ENCODE measurements around the gene MCU. TPM values are rescaled to one million over a fixed set of nuclear protein-coding genes. Genes with fewer than 3 reads are reported as not detected.
A peak's percentile ranks its signal among the peaks of the same experiment; 100 is the strongest.
"Not testable (repeated sequence)": the region's sequence is repeated elsewhere in the genome, so short reads cannot be mapped to it uniquely, and the experiment has no call there.

Gene MCU
- total RNA-seq, 1 donor from 2014 or later = 31.4 TPM

DNA sequence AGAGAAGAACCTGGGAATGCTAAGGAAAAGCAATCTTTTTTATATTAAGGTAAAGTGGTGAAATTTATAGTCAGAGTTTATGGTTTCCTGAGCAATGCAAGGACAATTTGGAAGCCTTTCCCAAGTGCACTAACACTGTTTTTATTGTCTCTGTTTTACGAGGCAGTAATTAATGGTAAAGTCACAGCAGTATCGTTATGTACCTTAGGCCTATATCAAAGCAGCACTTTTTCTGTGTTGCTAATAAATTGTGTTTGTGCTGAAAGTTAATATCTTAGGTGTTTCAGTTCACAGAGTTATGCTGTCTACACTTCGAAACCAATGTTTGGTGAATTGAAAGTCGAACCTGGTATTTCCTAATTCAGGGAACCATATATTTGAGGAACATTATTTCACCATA is 220.8 kb downstream of the MCU start:
- peaks cover 8% of the 10 kb centered on the region for H3K36me3 Mint-ChIP-seq (ENCODE audit: unreplicated experiment)
- H3K27me3 Mint-ChIP-seq (ENCODE audit: unreplicated experiment) = no peaks in the 10 kb centered on the region
- H3K4me3 Mint-ChIP-seq (ENCODE audit: unreplicated experiment) = no peak overlapping the region
- TF ChIP-seq, protein P1, sequence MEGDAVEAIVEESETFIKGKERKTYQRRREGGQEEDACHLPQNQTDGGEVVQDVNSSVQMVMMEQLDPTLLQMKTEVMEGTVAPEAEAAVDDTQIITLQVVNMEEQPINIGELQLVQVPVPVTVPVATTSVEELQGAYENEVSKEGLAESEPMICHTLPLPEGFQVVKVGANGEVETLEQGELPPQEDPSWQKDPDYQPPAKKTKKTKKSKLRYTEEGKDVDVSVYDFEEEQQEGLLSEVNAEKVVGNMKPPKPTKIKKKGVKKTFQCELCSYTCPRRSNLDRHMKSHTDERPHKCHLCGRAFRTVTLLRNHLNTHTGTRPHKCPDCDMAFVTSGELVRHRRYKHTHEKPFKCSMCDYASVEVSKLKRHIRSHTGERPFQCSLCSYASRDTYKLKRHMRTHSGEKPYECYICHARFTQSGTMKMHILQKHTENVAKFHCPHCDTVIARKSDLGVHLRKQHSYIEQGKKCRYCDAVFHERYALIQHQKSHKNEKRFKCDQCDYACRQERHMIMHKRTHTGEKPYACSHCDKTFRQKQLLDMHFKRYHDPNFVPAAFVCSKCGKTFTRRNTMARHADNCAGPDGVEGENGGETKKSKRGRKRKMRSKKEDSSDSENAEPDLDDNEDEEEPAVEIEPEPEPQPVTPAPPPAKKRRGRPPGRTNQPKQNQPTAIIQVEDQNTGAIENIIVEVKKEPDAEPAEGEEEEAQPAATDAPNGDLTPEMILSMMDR (IDR thresholded peaks at IDR 0.05) = no peak
- no peaks in the 10 kb centered on the region for H3K9me3 Mint-ChIP-seq (ENCODE audit: unreplicated experiment)
- H3K27ac Mint-ChIP-seq (ENCODE audit: unreplicated experiment) = no peak overlapping the region
- DNase-seq (ENCODE audit: extremely low spot score, unreplicated experiment) = no peak
- H3K4me1 Mint-ChIP-seq (ENCODE audit: unreplicated experiment) = peaks cover 16% of the 10 kb centered on the region

DNA sequence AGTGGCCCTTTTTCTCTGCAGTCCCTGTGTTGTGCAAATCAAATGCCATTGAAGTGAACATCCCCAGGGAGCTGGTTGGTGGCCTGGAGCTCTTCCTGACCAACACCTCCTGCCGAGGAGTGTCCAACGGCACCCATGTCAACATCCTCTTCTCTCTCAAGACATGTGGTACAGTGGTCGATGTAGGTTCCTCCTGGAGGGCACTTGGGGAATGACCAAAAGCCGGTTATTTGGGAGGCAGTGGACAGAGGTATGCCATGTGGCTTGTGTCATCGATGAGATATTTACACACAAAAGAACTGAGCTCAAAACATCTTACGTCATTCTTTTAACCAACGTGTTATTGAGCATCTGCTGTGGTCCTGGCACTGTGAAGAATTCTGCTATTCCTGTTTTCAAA is 221.3 kb downstream of the MCU start:
- TF ChIP-seq, protein P1 (IDR thresholded peaks at IDR 0.05) = no peak
- H3K9me3 Mint-ChIP-seq (ENCODE audit: unreplicated experiment) = no peaks in the 10 kb centered on the region
- peaks cover 22% of the 10 kb centered on the region for H3K4me1 Mint-ChIP-seq (ENCODE audit: unreplicated experiment)
- no peak overlapping the region for H3K27ac Mint-ChIP-seq (ENCODE audit: unreplicated experiment)
- no peak for DNase-seq (ENCODE audit: extremely low spot score, unreplicated experiment)
- no peaks in the 10 kb centered on the region for H3K27me3 Mint-ChIP-seq (ENCODE audit: unreplicated experiment)
- H3K4me3 Mint-ChIP-seq (ENCODE audit: unreplicated experiment) = no peak overlapping the region
- H3K36me3 Mint-ChIP-seq (ENCODE audit: unreplicated experiment) = peaks cover 8% of the 10 kb centered on the region

DNA sequence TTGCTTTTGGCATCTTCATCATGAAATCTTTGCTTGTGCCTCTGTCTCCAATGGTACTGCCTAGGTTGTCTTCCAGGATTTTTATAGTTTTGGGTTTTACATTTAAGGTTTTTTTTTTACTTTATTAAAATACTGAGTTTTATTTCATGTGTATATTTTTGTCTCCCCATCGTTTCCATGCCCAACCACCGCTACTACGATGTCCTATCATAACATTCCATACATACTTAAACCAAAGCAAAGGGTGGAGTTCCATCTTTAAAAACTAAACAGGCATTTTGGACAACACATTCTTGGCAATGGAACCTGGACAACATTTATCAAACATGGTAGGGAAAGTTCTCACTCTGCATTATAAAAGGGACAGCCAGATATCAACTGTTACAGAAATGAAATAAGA is 225.3 kb downstream of the MCU start:
- peaks cover 24% of the 10 kb centered on the region for H3K9me3 Mint-ChIP-seq (ENCODE audit: unreplicated experiment)
- H3K4me1 Mint-ChIP-seq (ENCODE audit: unreplicated experiment) = peaks cover 22% of the 10 kb centered on the region
- not testable (repeated sequence) for H3K4me3 Mint-ChIP-seq (ENCODE audit: unreplicated experiment); H3K27me3 Mint-ChIP-seq (ENCODE audit: unreplicated experiment); DNase-seq (ENCODE audit: extremely low spot score, unreplicated experiment)
- peak overlapping the region; percentile 28 for H3K27ac Mint-ChIP-seq (ENCODE audit: unreplicated experiment)
- peaks cover 35% of the 10 kb centered on the region for H3K36me3 Mint-ChIP-seq (ENCODE audit: unreplicated experiment)

DNA sequence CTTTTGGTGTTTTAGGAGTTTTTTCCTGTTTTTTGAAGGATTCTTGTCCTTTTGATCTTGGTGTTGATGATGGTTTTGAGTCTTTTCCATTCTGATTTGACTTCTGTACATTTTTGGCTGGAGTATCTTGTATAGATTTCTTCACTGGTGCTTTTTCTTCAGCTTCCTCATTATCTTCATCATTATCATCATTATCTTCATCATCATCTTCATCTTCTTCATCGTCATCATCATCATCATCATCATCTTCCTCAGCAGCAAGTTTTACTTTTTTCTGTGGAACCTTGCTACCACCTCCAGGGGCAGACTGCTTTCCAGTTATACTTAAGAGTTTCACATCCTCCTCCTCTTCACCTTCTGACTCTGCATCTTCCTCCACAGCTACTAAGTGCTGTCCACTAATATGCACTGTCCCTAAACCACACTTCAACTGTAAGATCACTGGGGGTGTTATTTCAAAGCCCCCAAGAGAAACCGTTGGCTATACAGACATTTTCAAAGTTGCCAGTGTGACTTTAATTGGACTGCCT is 225.9 kb downstream of the MCU start:
- peaks cover 24% of the 10 kb centered on the region for H3K9me3 Mint-ChIP-seq (ENCODE audit: unreplicated experiment)
- peaks cover 36% of the 10 kb centered on the region for H3K36me3 Mint-ChIP-seq (ENCODE audit: unreplicated experiment)
- not testable (repeated sequence) for H3K4me3 Mint-ChIP-seq (ENCODE audit: unreplicated experiment); DNase-seq (ENCODE audit: extremely low spot score, unreplicated experiment); H3K27me3 Mint-ChIP-seq (ENCODE audit: unreplicated experiment)
- peak overlapping the region; percentile 28 for H3K27ac Mint-ChIP-seq (ENCODE audit: unreplicated experiment)
- peaks cover 22% of the 10 kb centered on the region for H3K4me1 Mint-ChIP-seq (ENCODE audit: unreplicated experiment)

DNA sequence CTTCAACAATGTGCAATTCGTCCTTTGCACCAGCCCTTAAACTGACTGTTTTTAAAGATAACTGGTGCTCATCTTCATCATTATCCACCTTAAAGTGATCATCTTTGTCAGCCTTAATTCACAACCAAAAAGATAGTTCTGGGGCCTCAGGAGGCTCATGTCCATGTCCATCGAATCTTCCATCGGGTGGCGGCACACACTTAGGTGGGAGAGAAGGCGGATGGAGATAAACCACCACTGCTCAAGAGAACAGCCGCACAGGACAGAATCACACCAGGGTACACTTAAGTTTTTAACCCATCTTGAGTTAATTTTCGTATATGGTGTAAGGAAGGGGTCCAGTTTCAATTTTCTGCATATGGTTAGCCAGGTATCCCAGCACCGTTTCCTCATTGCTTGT is 226.4 kb downstream of the MCU start:
- Mint-ChIP-seq H3K4me3 (ENCODE audit: unreplicated experiment) (no peak overlapping the region), H3K4me1 (ENCODE audit: unreplicated experiment) (peaks cover 22% of the 10 kb centered on the region), H3K27ac (ENCODE audit: unreplicated experiment) (no peak overlapping the region), H3K9me3 (ENCODE audit: unreplicated experiment) (peaks cover 24% of the 10 kb centered on the region), H3K36me3 (ENCODE audit: unreplicated experiment) (peaks cover 34% of the 10 kb centered on the region), H3K27me3 (ENCODE audit: unreplicated experiment) (no peaks in the 10 kb centered on the region)
- no peak for DNase-seq (ENCODE audit: extremely low spot score, unreplicated experiment)
- TF ChIP-seq, protein P1 (IDR thresholded peaks at IDR 0.05) = no peak

DNA sequence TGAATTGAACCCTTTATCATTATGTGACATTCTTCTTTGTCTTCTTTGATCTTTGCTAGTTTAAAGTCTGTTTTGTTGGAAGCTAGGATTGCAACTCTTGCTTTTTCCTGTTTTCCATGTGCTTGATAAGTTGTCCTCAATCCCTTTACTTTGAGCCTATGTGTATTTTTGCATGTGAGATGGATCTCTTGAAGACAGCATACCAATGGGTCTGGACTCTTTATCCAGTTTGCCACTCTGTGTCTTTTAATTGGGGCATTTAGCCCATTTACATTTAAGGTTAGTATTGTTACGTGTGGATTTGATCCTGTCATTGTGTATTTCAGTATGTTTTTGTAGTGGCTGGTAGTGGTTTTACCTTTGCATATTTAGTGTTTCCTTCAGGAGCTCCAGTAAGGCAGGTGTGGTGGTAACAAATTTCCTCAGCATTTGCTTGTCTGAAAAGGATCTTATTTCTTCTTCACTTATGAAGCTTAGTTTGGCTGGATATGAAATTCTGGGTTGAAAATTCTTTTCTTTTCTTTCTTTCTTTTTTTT is 229.3 kb downstream of the MCU start:
- not testable (repeated sequence) for H3K27me3 Mint-ChIP-seq (ENCODE audit: unreplicated experiment); H3K4me3 Mint-ChIP-seq (ENCODE audit: unreplicated experiment)

More for the DNA sequence above, 229.3 kb downstream of the MCU start:
- Mint-ChIP-seq H3K36me3 (ENCODE audit: unreplicated experiment) (peaks cover 36% of the 10 kb centered on the region), H3K9me3 (ENCODE audit: unreplicated experiment) (peaks cover 24% of the 10 kb centered on the region), H3K4me1 (ENCODE audit: unreplicated experiment) (peaks cover 21% of the 10 kb centered on the region)
- not testable (repeated sequence) for DNase-seq (ENCODE audit: extremely low spot score, unreplicated experiment); H3K27ac Mint-ChIP-seq (ENCODE audit: unreplicated experiment)
